GM18909 (cell line): ENCODE measurements around the gene ALDOA.

ENCODE experiments used
- ATAC-seq: cut with Tn5 transposase; IDR thresholded peaks from one replicate; pipeline ENCODE4 v1.9.1; 2021; ENCODE audit warnings: mild to moderate bottlenecking; ENCODE audit not compliant: unreplicated experiment, poor library complexity

ALDOA gene

GRCh38 chr16:30087181-30087898 lies 21.8 kb downstream of the ALDOA start:
- no peak for ATAC-seq

- ATAC-seq = no peak
These were observed 22.8 kb downstream of the ALDOA start for GRCh38 chr16:30088237-30088831.

GRCh38 chr16:30088832-30089624 lies 23.5 kb downstream of the ALDOA start:
- no peak for ATAC-seq

- ATAC-seq = no peak
These were observed 25.2 kb downstream of the ALDOA start for GRCh38 chr16:30090610-30091331.

- peak; percentile 74 for ATAC-seq
These were observed 26.2 kb downstream of the ALDOA start, which contains the start of gene TBX6 for GRCh38 chr16:30091474-30092372. TBX6 (minus strand) TSS chr16:30091924; CDS start chr16:30091193, 731 bp downstream.

- ATAC-seq = peak; percentile 47
These were observed 26.9 kb downstream of the ALDOA start for GRCh38 chr16:30092373-30093010.

- no peak for ATAC-seq
These were observed 29.1 kb downstream of the ALDOA start for GRCh38 chr16:30094541-30095165.

- ATAC-seq = no peak
These were observed 29.9 kb downstream of the ALDOA start for GRCh38 chr16:30095166-30096078.

GRCh38 chr16:30096105-30096861 lies 30.7 kb downstream of the ALDOA start, which contains the start of gene YPEL3:
YPEL3 (minus strand) TSS chr16:30096213; CDS start chr16:30095482, 731 bp downstream.
- peak; percentile 48 for ATAC-seq

- no peak for ATAC-seq
These were observed 31.5 kb downstream of the ALDOA start for GRCh38 chr16:30096862-30097563.

- no peak for ATAC-seq
These were observed 38.5 kb downstream of the ALDOA start for GRCh38 chr16:30104090-30104489.

GRCh38 chr16:30104492-30104891 lies 38.9 kb downstream of the ALDOA start:
- no peak for ATAC-seq

GRCh38 chr16:30108059-30108850 lies 42.7 kb downstream of the ALDOA start:
- no peak for ATAC-seq

- no peak for ATAC-seq
These were observed 45.1 kb downstream of the ALDOA start for GRCh38 chr16:30110661-30111060.
